Osteocyte (in vitro differentiated cells): ENCODE data around the gene RFX7. TPM values are rescaled to one million over a fixed set of nuclear protein-coding genes. Genes with fewer than 3 reads are reported as not detected.
A peak's percentile ranks its signal among the peaks of the same experiment; 100 is the strongest.

Experiments used
- DNase-seq: peaks from one replicate; pipeline ENCODE4 v3.0.0; 2021; ENCODE audit warnings: mixed read lengths; ENCODE audit not compliant: unreplicated experiment; ENCODE audit errors: extremely low spot score
- H3K27ac Mint-ChIP-seq: one replicate; pipeline ENCODE4 v1.8.0; 2021; ENCODE audit warnings: mild to moderate bottlenecking, mixed read lengths; ENCODE audit not compliant: unreplicated experiment
- H3K27me3 Mint-ChIP-seq: one replicate; pipeline ENCODE4 v1.8.0; 2021; ENCODE audit warnings: mixed read lengths; ENCODE audit not compliant: unreplicated experiment
- H3K36me3 Mint-ChIP-seq: one replicate; pipeline ENCODE4 v1.8.0; 2021; ENCODE audit warnings: mixed read lengths; ENCODE audit not compliant: unreplicated experiment
- H3K4me1 Mint-ChIP-seq: one replicate; pipeline ENCODE4 v1.8.0; 2021; ENCODE audit warnings: mixed read lengths; ENCODE audit not compliant: unreplicated experiment
- H3K4me3 Mint-ChIP-seq: one replicate; pipeline ENCODE4 v1.8.0; 2021; ENCODE audit warnings: mild to moderate bottlenecking, moderate library complexity, mixed read lengths; ENCODE audit not compliant: unreplicated experiment
- H3K9me3 Mint-ChIP-seq: one replicate; pipeline ENCODE4 v1.8.0; 2021; ENCODE audit warnings: mixed read lengths; ENCODE audit not compliant: unreplicated experiment
- total RNA-seq: library from RNA; stranded (reverse); gene quantifications from 2 replicates; pipeline ENCODE4 v1.2.1, GENCODE V29; 2021
- TF ChIP-seq, protein P1 (sequence below): fragments of 200-600 bp; sonication (generic); IDR thresholded peaks from 2 replicates; pipeline ENCODE4 v1.5.0; 2021; ENCODE audit warnings: antibody characterized with exemption, mild to moderate bottlenecking, moderate library complexity

RFX7 gene
- total RNA-seq, 1 donor from 2014 or later = 20.2 TPM

- peaks cover under 1% of the 10 kb centered on the region for H3K27me3 Mint-ChIP-seq
- no peaks in the 10 kb centered on the region for H3K36me3 Mint-ChIP-seq
- no peak overlapping the region for H3K27ac Mint-ChIP-seq
- TF ChIP-seq, protein P1, sequence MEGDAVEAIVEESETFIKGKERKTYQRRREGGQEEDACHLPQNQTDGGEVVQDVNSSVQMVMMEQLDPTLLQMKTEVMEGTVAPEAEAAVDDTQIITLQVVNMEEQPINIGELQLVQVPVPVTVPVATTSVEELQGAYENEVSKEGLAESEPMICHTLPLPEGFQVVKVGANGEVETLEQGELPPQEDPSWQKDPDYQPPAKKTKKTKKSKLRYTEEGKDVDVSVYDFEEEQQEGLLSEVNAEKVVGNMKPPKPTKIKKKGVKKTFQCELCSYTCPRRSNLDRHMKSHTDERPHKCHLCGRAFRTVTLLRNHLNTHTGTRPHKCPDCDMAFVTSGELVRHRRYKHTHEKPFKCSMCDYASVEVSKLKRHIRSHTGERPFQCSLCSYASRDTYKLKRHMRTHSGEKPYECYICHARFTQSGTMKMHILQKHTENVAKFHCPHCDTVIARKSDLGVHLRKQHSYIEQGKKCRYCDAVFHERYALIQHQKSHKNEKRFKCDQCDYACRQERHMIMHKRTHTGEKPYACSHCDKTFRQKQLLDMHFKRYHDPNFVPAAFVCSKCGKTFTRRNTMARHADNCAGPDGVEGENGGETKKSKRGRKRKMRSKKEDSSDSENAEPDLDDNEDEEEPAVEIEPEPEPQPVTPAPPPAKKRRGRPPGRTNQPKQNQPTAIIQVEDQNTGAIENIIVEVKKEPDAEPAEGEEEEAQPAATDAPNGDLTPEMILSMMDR = no peak
- no peaks in the 10 kb centered on the region for H3K9me3 Mint-ChIP-seq
- no peak for DNase-seq
- H3K4me1 Mint-ChIP-seq = no peaks in the 10 kb centered on the region
- no peak overlapping the region for H3K4me3 Mint-ChIP-seq
Observed at GRCh38 chr15:56056626-56057025, 187.1 kb downstream of the RFX7 start.

GRCh38 chr15:56053046-56053400 lies 190.7 kb downstream of the RFX7 start:
- Mint-ChIP-seq H3K36me3 (no peaks in the 10 kb centered on the region), H3K4me1 (no peaks in the 10 kb centered on the region), H3K9me3 (no peaks in the 10 kb centered on the region), H3K27me3 (no peaks in the 10 kb centered on the region), H3K27ac (no peak overlapping the region), H3K4me3 (no peak overlapping the region)
- TF ChIP-seq, protein P1 = peak; percentile 0
- DNase-seq = no peak

GRCh38 chr15:56052395-56053045 lies 191.2 kb downstream of the RFX7 start:
- Mint-ChIP-seq H3K27me3 (no peaks in the 10 kb centered on the region), H3K36me3 (no peaks in the 10 kb centered on the region), H3K27ac (no peak overlapping the region), H3K4me3 (no peak overlapping the region), H3K9me3 (no peaks in the 10 kb centered on the region), H3K4me1 (no peaks in the 10 kb centered on the region)
- no peak for DNase-seq
- TF ChIP-seq, protein P1 = peak; percentile 77

- Mint-ChIP-seq H3K36me3 (no peaks in the 10 kb centered on the region), H3K4me3 (no peak overlapping the region), H3K4me1 (no peaks in the 10 kb centered on the region), H3K9me3 (peaks cover 1% of the 10 kb centered on the region), H3K27me3 (no peaks in the 10 kb centered on the region), H3K27ac (no peak overlapping the region)
- TF ChIP-seq, protein P1 = no peak
- DNase-seq = no peak
Observed at GRCh38 chr15:56051676-56052075, 192.0 kb downstream of the RFX7 start.

DNA sequence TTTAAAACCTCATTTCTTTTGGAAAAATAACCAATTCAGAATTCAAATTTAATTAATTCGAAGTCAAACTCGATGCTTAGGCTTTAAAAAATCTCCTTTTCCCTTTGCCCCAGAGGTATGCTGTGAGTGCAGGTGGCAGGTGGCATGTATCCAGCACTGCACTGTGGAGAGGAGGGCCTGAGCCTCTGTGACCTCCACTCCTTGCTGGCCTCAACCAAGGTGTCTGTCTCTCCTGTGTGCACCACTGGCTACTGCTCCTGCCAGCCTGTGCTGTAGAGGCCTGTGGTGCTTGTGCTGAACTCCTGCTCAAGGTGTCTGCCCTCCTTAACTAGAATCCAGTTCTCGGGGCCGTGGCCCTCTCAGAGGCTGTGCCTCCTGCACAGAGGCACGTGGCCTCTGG lies 194.1 kb downstream of the RFX7 start:
- Mint-ChIP-seq H3K4me3 (no peak overlapping the region), H3K27me3 (no peaks in the 10 kb centered on the region), H3K9me3 (peaks cover 8% of the 10 kb centered on the region), H3K4me1 (no peaks in the 10 kb centered on the region), H3K36me3 (no peaks in the 10 kb centered on the region), H3K27ac (no peak overlapping the region)
- DNase-seq = no peak
- TF ChIP-seq, protein P1 = no peak
